Activated naive CD4-positive, alpha-beta T cell treated with anti-CD3 and anti-CD28 coated beads for 36 hours (primary cell): ENCODE results near the gene VPS45. TPM values are rescaled to one million over a fixed set of nuclear protein-coding genes. Genes with fewer than 3 reads are reported as not detected.
"Not testable (repeated sequence)": the region's sequence is repeated elsewhere in the genome, so short reads cannot be mapped to it uniquely, and the experiment has no call there.

Source experiments
- CTCF ChIA-PET: fragments of 350-600 bp; sonication (Branson Sonifier 250); formaldehyde crosslinking; loops from one replicate; lab custom pipeline; 2021; ENCODE audit warnings: antibody characterized with exemption; lab: Charles Lee
- DNase-seq: peaks from one replicate; pipeline ENCODE4 v3.0.0-alpha.2; 2020
- H3K27ac Mint-ChIP-seq: one replicate; pipeline ENCODE4 v1.8.0; 2021; ENCODE audit warnings: mild to moderate bottlenecking, mixed read lengths
- H3K27me3 Mint-ChIP-seq: one replicate; pipeline ENCODE4 v1.8.0; 2021; ENCODE audit warnings: low read depth, mixed read lengths
- H3K36me3 Mint-ChIP-seq: one replicate; pipeline ENCODE4 v1.8.0; 2021; ENCODE audit warnings: low read depth, mixed read lengths
- H3K4me1 Mint-ChIP-seq: one replicate; pipeline ENCODE4 v1.8.0; 2021; ENCODE audit warnings: low read depth, mixed read lengths
- H3K4me3 Mint-ChIP-seq: one replicate; pipeline ENCODE4 v1.8.0; 2021; ENCODE audit warnings: mild to moderate bottlenecking, moderate library complexity, mixed read lengths
- H3K9me3 Mint-ChIP-seq: one replicate; pipeline ENCODE4 v1.8.0; 2021; ENCODE audit warnings: mixed read lengths
- intact Hi-C: fragments of 100-400 bp; cut with micrococcal nuclease; formaldehyde crosslinking; loops from one replicate; pipeline ENCODE4 v1.15.1; 2023
- total RNA-seq, 2 experiments: library from RNA; stranded (reverse); gene quantifications; one replicate each; pipeline ENCODE4 v1.2.3, GENCODE V29; 2021

The VPS45 gene
- total RNA-seq, 2 experiments from 2014 or later, result 21.2 to 23.6 TPM

GRCh38 chr1:150182247-150182646 lies 114.7 kb downstream of the VPS45 start:
- Mint-ChIP-seq H3K27me3 (no peaks in the 10 kb centered on the region), H3K9me3 (no peaks in the 10 kb centered on the region), H3K36me3 (no peaks in the 10 kb centered on the region), H3K4me1 (peaks cover 7% of the 10 kb centered on the region), H3K4me3 (no peak overlapping the region), H3K27ac (no peak overlapping the region)
- CTCF ChIA-PET, result interaction anchor here (1.2 kb wide), 1 partner anchor 131 kb away, joined by 3 read pairs; no protein-coding TSS in a partner anchor
- intact Hi-C loops, result no loop called here
- no peak for DNase-seq

- Mint-ChIP-seq H3K9me3 (no peaks in the 10 kb centered on the region), H3K36me3 (no peaks in the 10 kb centered on the region), H3K4me1 (peaks cover 12% of the 10 kb centered on the region), H3K27me3 (no peaks in the 10 kb centered on the region), H3K4me3 (no peak overlapping the region), H3K27ac (no peak overlapping the region)
- CTCF ChIA-PET, result interaction anchor here (1.2 to 1.6 kb wide), 3 partner anchors 10 to 91 kb away, joined by 3 read pairs; no protein-coding TSS in a partner anchor
- no peak for DNase-seq
- intact Hi-C loops, result no loop called here
These were observed 115.5 kb downstream of the VPS45 start for GRCh38 chr1:150183061-150183460.

- CTCF ChIA-PET, result interaction anchor here (0.6 to 2.5 kb wide), 6 partner anchors 40 to 247 kb away, joined by 3 to 6 read pairs (median 3); no protein-coding TSS in a partner anchor
- no peak overlapping the region for H3K4me3 Mint-ChIP-seq
- no peaks in the 10 kb centered on the region for H3K9me3 Mint-ChIP-seq
- H3K36me3 Mint-ChIP-seq, result no peaks in the 10 kb centered on the region
- DNase-seq, result no peak
- no peaks in the 10 kb centered on the region for H3K27me3 Mint-ChIP-seq
- no peak overlapping the region for H3K27ac Mint-ChIP-seq
- H3K4me1 Mint-ChIP-seq, result peaks cover 12% of the 10 kb centered on the region
- intact Hi-C loops, result no loop called here
These were observed 117.9 kb downstream of the VPS45 start for GRCh38 chr1:150185481-150185880.

GRCh38 chr1:150186438-150186788 lies 118.8 kb downstream of the VPS45 start:
- not testable (repeated sequence) for H3K27ac Mint-ChIP-seq, H3K27me3 Mint-ChIP-seq, DNase-seq, H3K9me3 Mint-ChIP-seq, H3K36me3 Mint-ChIP-seq, H3K4me3 Mint-ChIP-seq
- peaks cover 12% of the 10 kb centered on the region for H3K4me1 Mint-ChIP-seq
- CTCF ChIA-PET, result interaction anchor here (0.6 to 2.8 kb wide), 29 partner anchors 9 to 297 kb away, joined by 3 to 43 read pairs (median 5); no protein-coding TSS in a partner anchor
- intact Hi-C loops, result loop anchor here (2.0 kb wide), 2 partner anchors 24 to 136 kb away; no protein-coding TSS in a partner anchor

GRCh38 chr1:150186789-150187559 lies 119.4 kb downstream of the VPS45 start:
- no peaks in the 10 kb centered on the region for H3K36me3 Mint-ChIP-seq
- DNase-seq, result peak; percentile 22
- intact Hi-C loops, result loop anchor here (1.0 to 2.0 kb wide), 4 partner anchors 24 to 225 kb away; no protein-coding TSS in a partner anchor
- H3K4me1 Mint-ChIP-seq, result peaks cover 12% of the 10 kb centered on the region
- CTCF ChIA-PET, result interaction anchor here (0.6 to 2.8 kb wide), 50 partner anchors 8 to 1596 kb away, joined by 3 to 43 read pairs (median 5); partner anchors contain the start of gene VPS45
- peak overlapping the region; percentile 15 for H3K4me3 Mint-ChIP-seq
- H3K9me3 Mint-ChIP-seq, result no peaks in the 10 kb centered on the region
- peak overlapping the region; percentile 9 for H3K27ac Mint-ChIP-seq
- H3K27me3 Mint-ChIP-seq, result no peaks in the 10 kb centered on the region

GRCh38 chr1:150187560-150187931 lies 120.0 kb downstream of the VPS45 start:
- intact Hi-C loops, result loop anchor here (1.0 to 2.0 kb wide), 4 partner anchors 25 to 225 kb away; no protein-coding TSS in a partner anchor
- CTCF ChIA-PET, result interaction anchor here (0.7 to 2.8 kb wide), 37 partner anchors 8 to 491 kb away, joined by 3 to 43 read pairs (median 5); partner anchors contain the start of gene VPS45
- H3K27me3 Mint-ChIP-seq, result no peaks in the 10 kb centered on the region
- no peak overlapping the region for H3K4me3 Mint-ChIP-seq
- no peak for DNase-seq
- H3K9me3 Mint-ChIP-seq, result no peaks in the 10 kb centered on the region
- H3K4me1 Mint-ChIP-seq, result peaks cover 12% of the 10 kb centered on the region
- no peak overlapping the region for H3K27ac Mint-ChIP-seq
- no peaks in the 10 kb centered on the region for H3K36me3 Mint-ChIP-seq

GRCh38 chr1:150192012-150192411 lies 124.4 kb downstream of the VPS45 start:
- no peaks in the 10 kb centered on the region for H3K36me3 Mint-ChIP-seq
- H3K9me3 Mint-ChIP-seq, result no peaks in the 10 kb centered on the region
- no peak overlapping the region for H3K4me3 Mint-ChIP-seq
- DNase-seq, result no peak
- peaks cover 8% of the 10 kb centered on the region for H3K4me1 Mint-ChIP-seq
- no peak overlapping the region for H3K27ac Mint-ChIP-seq
- CTCF ChIA-PET, result interaction anchor here (0.7 to 1.3 kb wide), 2 partner anchors 13 to 119 kb away, joined by 3 to 4 read pairs; no protein-coding TSS in a partner anchor
- H3K27me3 Mint-ChIP-seq, result no peaks in the 10 kb centered on the region
- intact Hi-C loops, result no loop called here

GRCh38 chr1:150194381-150195031 lies 126.9 kb downstream of the VPS45 start:
- no peaks in the 10 kb centered on the region for H3K9me3 Mint-ChIP-seq
- no peaks in the 10 kb centered on the region for H3K36me3 Mint-ChIP-seq
- CTCF ChIA-PET, result interaction anchor here (0.9 to 2.0 kb wide), 2 partner anchors 7 to 30 kb away, joined by 3 to 9 read pairs; no protein-coding TSS in a partner anchor
- intact Hi-C loops, result no loop called here
- DNase-seq, result no peak
- H3K4me1 Mint-ChIP-seq, result no peaks in the 10 kb centered on the region
- H3K27me3 Mint-ChIP-seq, result no peaks in the 10 kb centered on the region
- no peak overlapping the region for H3K4me3 Mint-ChIP-seq
- no peak overlapping the region for H3K27ac Mint-ChIP-seq

Other genes starting within 250 kb of the VPS45 start
- gene BOLA1, start 168.2 kb upstream of the VPS45 start, total RNA-seq, result 10 to 100 TPM; 24.7 to 28.7 TPM
- gene SV2A, start 149.9 kb upstream of the VPS45 start, total RNA-seq, result 1 to 10 TPM; 8.2 to 8.6 TPM
- 10 to 100 TPM; 47.3 to 48.5 TPM for gene SF3B4, start 140.0 kb upstream of the VPS45 start, total RNA-seq
- under 1 TPM; 0.69 to 0.72 TPM for gene MTMR11, start 130.9 kb upstream of the VPS45 start, total RNA-seq
- 10 to 100 TPM; 10.9 to 11.0 TPM for gene OTUD7B, start 57.0 kb upstream of the VPS45 start, total RNA-seq
- 1 to 10 TPM; 4.4 to 4.7 TPM for gene PLEKHO1, start 82.1 kb downstream of the VPS45 start, total RNA-seq
- 100 to 1,000 TPM; 201 to 202 TPM for gene ANP32E, start 168.3 kb downstream of the VPS45 start, total RNA-seq
- not detected for gene CA14, start 190.0 kb downstream of the VPS45 start, total RNA-seq
- gene APH1A, start 201.2 kb downstream of the VPS45 start, total RNA-seq, result 10 to 100 TPM; 71.2 to 75.7 TPM
- under 1 TPM; 0.41 to 0.86 TPM for gene C1orf54, start 205.0 kb downstream of the VPS45 start, total RNA-seq
- gene CIART, start 214.8 kb downstream of the VPS45 start, total RNA-seq, result 1 to 10 TPM in 1 of 2 experiments, under 1 TPM in 1; 0.84 to 1.0 TPM
- 10 to 100 TPM; 80.3 to 83.8 TPM for gene MRPS21, start 226.1 kb downstream of the VPS45 start, total RNA-seq